Stimulated activated CD4-positive, alpha-beta T cell treated with anti-CD3 and anti-CD28 coated beads, Interleukin-12 subunit alpha, Interleukin-12 subunit beta, amount 100 ng/mL, for 24 hours (primary cell): ENCODE measurements around the gene CXCL1.

Experiments
- DNase-seq, 2 experiments: peaks; one replicate each; pipeline ENCODE4 v3.0.0-alpha.2; 2020; ENCODE audit warnings: low read depth in 2 of 2

The CXCL1 gene

GRCh38 chr4:73851293-73851692, 17.9 kb upstream of the CXCL1 start:
- no peak for DNase-seq

- DNase-seq = no peak
These were observed 16.4 kb upstream of the CXCL1 start for GRCh38 chr4:73852771-73853170.

GRCh38 chr4:73853246-73853704, 15.9 kb upstream of the CXCL1 start, which contains the start of gene PF4V1:
TSS of gene PF4V1 (plus strand) at chr4:73853296. CDS start at chr4:73853363, 67 bp downstream.
- DNase-seq = no peak

- DNase-seq = no peak
These were observed 15.3 kb upstream of the CXCL1 start for GRCh38 chr4:73853718-73854473.

GRCh38 chr4:73855406-73855805, 13.8 kb upstream of the CXCL1 start:
- DNase-seq = no peak

- no peak for DNase-seq
These were observed 12.7 kb upstream of the CXCL1 start for GRCh38 chr4:73856518-73856917.

GRCh38 chr4:73859614-73860088, 9.5 kb upstream of the CXCL1 start:
- DNase-seq = no peak

GRCh38 chr4:73860181-73860580, 9.0 kb upstream of the CXCL1 start:
- no peak for DNase-seq

GRCh38 chr4:73860917-73861316, 8.3 kb upstream of the CXCL1 start:
- DNase-seq = no peak

GRCh38 chr4:73862322-73862721, 6.9 kb upstream of the CXCL1 start:
- no peak for DNase-seq

GRCh38 chr4:73864365-73864764, 4.8 kb upstream of the CXCL1 start:
- no peak for DNase-seq

GRCh38 chr4:73864961-73865360, 4.2 kb upstream of the CXCL1 start:
- no peak for DNase-seq

- DNase-seq = no peak
These were observed 3.6 kb upstream of the CXCL1 start for GRCh38 chr4:73865431-73866096.

GRCh38 chr4:73866246-73866645, 2.9 kb upstream of the CXCL1 start:
- DNase-seq = no peak

GRCh38 chr4:73867783-73868182, 1.4 kb upstream of the CXCL1 start:
- no peak for DNase-seq

GRCh38 chr4:73868206-73869129, 725 bp upstream of the CXCL1 start:
- DNase-seq = no peak

GRCh38 chr4:73870260-73870659, 1.1 kb downstream of the CXCL1 start:
- no peak for DNase-seq

- no peak for DNase-seq
These were observed 1.6 kb downstream of the CXCL1 start for GRCh38 chr4:73870768-73871167.

- DNase-seq = no peak
These were observed 2.5 kb downstream of the CXCL1 start for GRCh38 chr4:73871511-73872310.

- no peak for DNase-seq
These were observed 3.3 kb downstream of the CXCL1 start for GRCh38 chr4:73872316-73873108.
